GM13976 (cell line): ENCODE data around the gene SLC26A1.

Experiments used
- DNase-seq: peaks from one replicate; pipeline ENCODE4 v3.0.0; 2012; ENCODE audit warnings: low spot score
- CTCF ChIP-seq: IDR thresholded peaks from 2 replicates; pipeline ENCODE4 v1.5.1; 2012; ENCODE audit warnings: borderline replicate concordance, mild to moderate bottlenecking; ENCODE audit not compliant: insufficient read depth; ENCODE audit errors: extremely low read depth, missing control alignments, control extremely low read depth
- in situ Hi-C: fragments of 300-500 bp; cut with MboI; formaldehyde crosslinking; loops from one replicate; pipeline ENCODE4 v1.12.0; 2022; ENCODE audit warnings: low sequenced_read_pairs, mixed read lengths, inconsistent platforms; ENCODE audit not compliant: unreplicated experiment

The SLC26A1 gene

GRCh38 chr4:1040344-1041146 is 47.3 kb upstream of the SLC26A1 start:
- in situ Hi-C loops = no loop called here
- DNase-seq = no peak
- TF ChIP-seq CTCF = no peak

GRCh38 chr4:1039493-1040343 is 46.5 kb upstream of the SLC26A1 start:
- no peak for DNase-seq
- in situ Hi-C loops = no loop called here

GRCh38 chr4:1038948-1039492 is 45.8 kb upstream of the SLC26A1 start:
- no peak for DNase-seq
- TF ChIP-seq CTCF = no peak
- in situ Hi-C loops = no loop called here

More at GRCh38 chr4:1039493-1040343, 46.5 kb upstream of the SLC26A1 start:
- TF ChIP-seq CTCF = no peak

GRCh38 chr4:1036976-1037810 is 44.0 kb upstream of the SLC26A1 start:
- no peak for TF ChIP-seq CTCF
- in situ Hi-C loops = no loop called here
- no peak for DNase-seq

- no peak for TF ChIP-seq CTCF
- no peak for DNase-seq
- in situ Hi-C loops = no loop called here
These were observed 42.9 kb upstream of the SLC26A1 start for GRCh38 chr4:1036095-1036494.

- no peak for TF ChIP-seq CTCF
- in situ Hi-C loops = no loop called here
- DNase-seq = no peak
These were observed 42.3 kb upstream of the SLC26A1 start for GRCh38 chr4:1035510-1035909.
